ENCODE measurements around the gene ZNF761. TPM values are rescaled to one million over a fixed set of nuclear protein-coding genes. Genes with fewer than 3 reads are reported as not detected.
"Not testable (repeated sequence)": the region's sequence is repeated elsewhere in the genome, so short reads cannot be mapped to it uniquely, and the experiment has no call there.

The ZNF761 gene
- total RNA-seq, 2 donors from 2014 or later, result 5.7 to 7.8 TPM

DNA sequence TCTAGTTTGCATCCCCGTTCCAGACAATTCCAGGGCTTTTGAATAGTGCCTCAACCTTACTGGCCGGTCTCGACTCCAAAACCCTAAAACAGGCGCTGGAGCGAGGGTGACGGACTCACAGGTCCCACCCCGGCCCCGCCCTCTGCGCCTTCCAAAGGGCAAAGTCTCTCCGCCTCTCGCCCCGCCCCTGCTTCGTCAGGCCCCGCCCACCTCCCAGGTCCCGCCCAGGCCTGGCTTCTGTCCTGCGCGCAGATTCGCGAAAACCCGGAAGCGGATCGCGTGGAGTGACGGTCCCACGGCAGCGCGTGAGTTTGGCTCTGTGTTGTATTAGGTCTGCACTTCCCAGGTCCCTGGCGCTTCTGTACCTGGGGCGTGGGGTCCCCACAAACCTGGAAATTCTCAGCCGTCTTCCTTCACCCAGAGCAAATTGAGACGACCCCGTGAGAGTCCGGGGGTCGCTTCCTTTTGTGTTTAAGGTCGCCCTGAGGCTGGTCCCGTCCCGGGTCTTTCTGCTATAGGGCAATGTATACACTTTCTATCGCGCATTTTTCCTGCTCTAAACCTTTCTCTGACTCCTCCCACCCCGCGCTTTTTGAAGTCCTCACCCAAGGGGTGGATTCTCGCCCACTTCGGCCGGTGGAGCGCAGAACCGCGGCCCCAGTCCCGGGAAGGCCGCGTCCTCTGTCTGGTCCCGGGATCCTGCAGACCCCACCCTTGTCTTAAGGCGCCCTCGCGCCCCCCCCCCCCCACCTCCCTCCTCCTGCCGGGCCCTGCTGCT lies 35.9 kb downstream of the ZNF761 start, which contains the start of gene ZNF813:
Gene ZNF813 (plus strand): TSS at position 249 of the 778 bp plus-strand sequence. CDS start 16,090 bp downstream, outside the sequence.
- DNase-seq (peak; percentile 87 to 94 (median 92)), ATAC-seq (peak; percentile 98)
- H3K4me1 Mint-ChIP-seq, result peaks cover 8% of the 10 kb centered on the region
- no peaks in the 10 kb centered on the region for H3K9me3 ChIP-seq (ENCODE audit: control insufficient read depth, low read length, poor library complexity, severe bottlenecking)
- no peaks in the 10 kb centered on the region for H3K36me3 Mint-ChIP-seq (ENCODE audit: low read depth)
- H3K4me3 Mint-ChIP-seq, result peak within 1 kb of the TSS; percentile 88
- H3K27me3 Mint-ChIP-seq, result no peaks in the 10 kb centered on the region
- peak within 1 kb of the TSS; percentile 54 for H3K27ac Mint-ChIP-seq

DNA sequence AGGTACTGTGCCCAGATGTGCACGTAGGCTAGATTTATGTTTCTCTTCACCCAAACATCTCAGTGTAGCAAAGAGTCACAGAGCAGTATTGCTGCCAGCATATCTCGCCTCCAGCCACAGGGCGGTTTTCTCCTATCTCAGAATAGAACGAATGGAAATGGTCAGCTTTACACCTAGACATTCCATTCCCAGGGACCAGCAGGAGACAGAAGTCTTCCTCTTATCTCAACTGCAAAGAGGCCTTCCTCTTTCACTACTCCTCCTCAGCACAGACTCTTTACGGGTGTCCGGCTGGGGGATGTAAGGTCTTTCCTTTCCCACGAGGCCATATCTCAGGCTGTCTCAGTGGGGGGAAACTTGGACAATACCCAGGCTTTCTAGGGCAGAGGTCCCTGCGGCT lies 36.8 kb downstream of the ZNF761 start:
- not testable (repeated sequence) for ATAC-seq; H3K27ac Mint-ChIP-seq; H3K36me3 Mint-ChIP-seq (ENCODE audit: low read depth); H3K4me1 Mint-ChIP-seq; DNase-seq; H3K27me3 Mint-ChIP-seq; H3K9me3 ChIP-seq (ENCODE audit: control insufficient read depth, low read length, poor library complexity, severe bottlenecking)
- peak overlapping the region; percentile 88 for H3K4me3 Mint-ChIP-seq

- no peak overlapping the region for H3K27ac Mint-ChIP-seq
- no peak for ATAC-seq
- H3K9me3 ChIP-seq (ENCODE audit: control insufficient read depth, low read length, poor library complexity, severe bottlenecking), result peaks cover 18% of the 10 kb centered on the region
- H3K4me3 Mint-ChIP-seq, result no peak overlapping the region
- no peaks in the 10 kb centered on the region for H3K27me3 Mint-ChIP-seq
- peaks cover 5% of the 10 kb centered on the region for H3K4me1 Mint-ChIP-seq
- DNase-seq, result no peak
- no peaks in the 10 kb centered on the region for H3K36me3 Mint-ChIP-seq (ENCODE audit: low read depth)
Observed at GRCh38 chr19:53471916-53472315, 40.1 kb downstream of the ZNF761 start.

- H3K4me1 Mint-ChIP-seq; H3K36me3 Mint-ChIP-seq (ENCODE audit: low read depth); H3K27me3 Mint-ChIP-seq; H3K27ac Mint-ChIP-seq; H3K4me3 Mint-ChIP-seq; DNase-seq; ATAC-seq: not testable (repeated sequence)
- H3K9me3 ChIP-seq (ENCODE audit: control insufficient read depth, low read length, poor library complexity, severe bottlenecking), result peaks cover 22% of the 10 kb centered on the region
Observed at GRCh38 chr19:53474832-53475231, 43.0 kb downstream of the ZNF761 start.

DNA sequence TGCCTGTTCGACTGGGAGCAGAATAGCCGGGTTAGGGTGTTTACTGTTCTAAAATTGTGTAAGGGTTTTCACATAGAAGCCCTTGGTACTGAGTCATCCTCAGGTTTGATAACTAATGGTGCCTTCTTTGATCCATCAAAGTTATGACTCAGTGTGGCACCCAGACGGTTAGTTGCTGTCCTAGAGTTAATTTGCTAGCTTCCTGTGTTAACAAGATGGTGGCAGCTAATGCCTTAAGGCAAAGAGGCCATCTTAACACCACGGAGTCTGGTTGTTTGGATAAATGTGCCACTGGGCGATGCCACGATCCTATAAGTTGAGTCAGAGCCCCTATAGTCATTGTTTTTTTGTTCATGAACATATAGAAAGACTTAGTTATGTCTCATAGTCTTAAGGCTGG lies 43.7 kb downstream of the ZNF761 start:
- H3K27me3 Mint-ChIP-seq, ATAC-seq: not testable (repeated sequence)

GRCh38 chr19:53483751-53484150 lies 52.0 kb downstream of the ZNF761 start:
- DNase-seq, H3K4me3 Mint-ChIP-seq, ATAC-seq, H3K27ac Mint-ChIP-seq, H3K4me1 Mint-ChIP-seq, H3K27me3 Mint-ChIP-seq: not testable (repeated sequence)
- peaks cover 41% of the 10 kb centered on the region for H3K9me3 ChIP-seq (ENCODE audit: control insufficient read depth, low read length, poor library complexity, severe bottlenecking)
- H3K36me3 Mint-ChIP-seq (ENCODE audit: low read depth), result peaks cover 17% of the 10 kb centered on the region

More for the DNA sequence above, 43.7 kb downstream of the ZNF761 start:
- DNase-seq; H3K27ac Mint-ChIP-seq; H3K4me1 Mint-ChIP-seq; H3K4me3 Mint-ChIP-seq; H3K36me3 Mint-ChIP-seq (ENCODE audit: low read depth): not testable (repeated sequence)
- peaks cover 22% of the 10 kb centered on the region for H3K9me3 ChIP-seq (ENCODE audit: control insufficient read depth, low read length, poor library complexity, severe bottlenecking)

DNA sequence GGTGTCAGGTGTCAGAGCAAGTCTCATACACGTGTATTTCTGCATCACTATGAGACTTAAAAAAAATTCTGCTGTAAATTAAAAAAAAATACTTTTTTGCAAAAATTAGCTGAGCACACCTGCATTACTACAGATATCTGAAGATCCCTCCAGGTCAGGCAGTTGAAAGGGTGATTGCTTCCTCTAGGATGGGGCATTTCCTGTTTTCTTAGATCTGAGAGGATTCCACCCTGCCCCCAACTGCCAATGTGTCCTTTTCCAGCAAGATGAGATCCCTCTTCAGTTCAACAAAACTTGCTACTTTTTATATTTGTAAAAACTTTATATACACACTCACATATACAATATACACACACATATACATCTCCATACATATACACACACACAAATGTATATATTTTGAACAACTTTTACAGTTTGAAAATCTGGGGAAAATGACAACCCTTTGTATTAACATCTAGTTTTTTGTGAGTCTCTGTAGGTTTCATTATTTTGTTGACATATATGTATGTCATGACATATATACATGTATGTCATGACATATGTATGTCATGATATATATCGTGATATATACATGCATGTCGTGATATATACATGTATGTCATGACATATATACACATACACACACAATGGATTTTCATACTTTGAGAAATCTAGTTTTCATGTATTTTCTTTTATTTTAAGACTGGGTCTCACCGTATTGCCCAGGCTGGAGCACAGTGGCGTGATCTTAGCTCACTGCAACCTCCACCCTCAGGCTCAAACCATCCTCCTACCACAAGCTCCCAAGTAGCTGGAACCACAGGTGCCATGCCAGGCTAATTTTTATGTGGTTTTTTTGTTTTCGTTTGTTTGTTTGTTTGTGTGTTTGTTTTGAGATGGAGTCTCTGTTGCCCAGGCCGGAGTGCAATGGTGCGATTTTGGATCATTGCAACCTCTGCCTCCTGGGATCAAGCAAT lies 53.5 kb downstream of the ZNF761 start:
- H3K9me3 ChIP-seq (ENCODE audit: control insufficient read depth, low read length, poor library complexity, severe bottlenecking), result peaks cover 45% of the 10 kb centered on the region
- no peaks in the 10 kb centered on the region for H3K27me3 Mint-ChIP-seq
- no peaks in the 10 kb centered on the region for H3K4me1 Mint-ChIP-seq
- no peak overlapping the region for H3K27ac Mint-ChIP-seq
- ATAC-seq (no peak), DNase-seq (no peak)
- no peak overlapping the region for H3K4me3 Mint-ChIP-seq
- H3K36me3 Mint-ChIP-seq (ENCODE audit: low read depth), result peaks cover 21% of the 10 kb centered on the region

GRCh38 chr19:53492153-53492552 lies 60.4 kb downstream of the ZNF761 start:
- no peak for DNase-seq
- Mint-ChIP-seq H3K4me1 (no peaks in the 10 kb centered on the region), H3K27me3 (no peaks in the 10 kb centered on the region), H3K27ac (no peak overlapping the region), H3K4me3 (no peak overlapping the region), H3K36me3 (ENCODE audit: low read depth) (peaks cover 18% of the 10 kb centered on the region)
- peaks cover 45% of the 10 kb centered on the region for H3K9me3 ChIP-seq (ENCODE audit: control insufficient read depth, low read length, poor library complexity, severe bottlenecking)
- ATAC-seq, result no peak

- not testable (repeated sequence) for H3K27ac Mint-ChIP-seq; ATAC-seq; H3K36me3 Mint-ChIP-seq (ENCODE audit: low read depth); H3K4me3 Mint-ChIP-seq; H3K4me1 Mint-ChIP-seq; DNase-seq; H3K27me3 Mint-ChIP-seq
- H3K9me3 ChIP-seq (ENCODE audit: control insufficient read depth, low read length, poor library complexity, severe bottlenecking), result peaks cover 14% of the 10 kb centered on the region
Observed at GRCh38 chr19:53497311-53498023, 65.7 kb downstream of the ZNF761 start.

DNA sequence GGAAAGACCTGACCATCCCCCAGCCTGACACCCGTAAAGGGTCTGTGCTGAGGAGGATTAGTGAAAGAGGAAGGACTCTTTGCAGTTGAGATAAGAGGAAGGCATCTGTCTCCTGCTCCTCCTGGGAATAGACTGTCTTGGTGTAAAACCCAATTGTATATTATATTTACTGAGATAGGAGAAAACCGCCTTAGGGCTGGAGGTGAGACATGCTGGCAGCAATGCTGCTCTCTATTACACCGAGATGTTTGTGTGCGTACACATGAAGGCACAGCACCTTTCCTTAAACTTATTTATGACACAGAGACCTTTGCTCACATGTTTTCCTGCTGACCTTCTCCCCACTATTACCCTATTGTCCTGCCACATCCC lies 66.2 kb downstream of the ZNF761 start:
- ATAC-seq; H3K27me3 Mint-ChIP-seq; DNase-seq; H3K9me3 ChIP-seq (ENCODE audit: control insufficient read depth, low read length, poor library complexity, severe bottlenecking); H3K4me1 Mint-ChIP-seq; H3K27ac Mint-ChIP-seq; H3K36me3 Mint-ChIP-seq (ENCODE audit: low read depth); H3K4me3 Mint-ChIP-seq: not testable (repeated sequence)

GRCh38 chr19:53503151-53503550 lies 71.4 kb downstream of the ZNF761 start:
- H3K36me3 Mint-ChIP-seq (ENCODE audit: low read depth); DNase-seq; ATAC-seq; H3K4me3 Mint-ChIP-seq; H3K4me1 Mint-ChIP-seq; H3K27ac Mint-ChIP-seq; H3K9me3 ChIP-seq (ENCODE audit: control insufficient read depth, low read length, poor library complexity, severe bottlenecking); H3K27me3 Mint-ChIP-seq: not testable (repeated sequence)

DNA sequence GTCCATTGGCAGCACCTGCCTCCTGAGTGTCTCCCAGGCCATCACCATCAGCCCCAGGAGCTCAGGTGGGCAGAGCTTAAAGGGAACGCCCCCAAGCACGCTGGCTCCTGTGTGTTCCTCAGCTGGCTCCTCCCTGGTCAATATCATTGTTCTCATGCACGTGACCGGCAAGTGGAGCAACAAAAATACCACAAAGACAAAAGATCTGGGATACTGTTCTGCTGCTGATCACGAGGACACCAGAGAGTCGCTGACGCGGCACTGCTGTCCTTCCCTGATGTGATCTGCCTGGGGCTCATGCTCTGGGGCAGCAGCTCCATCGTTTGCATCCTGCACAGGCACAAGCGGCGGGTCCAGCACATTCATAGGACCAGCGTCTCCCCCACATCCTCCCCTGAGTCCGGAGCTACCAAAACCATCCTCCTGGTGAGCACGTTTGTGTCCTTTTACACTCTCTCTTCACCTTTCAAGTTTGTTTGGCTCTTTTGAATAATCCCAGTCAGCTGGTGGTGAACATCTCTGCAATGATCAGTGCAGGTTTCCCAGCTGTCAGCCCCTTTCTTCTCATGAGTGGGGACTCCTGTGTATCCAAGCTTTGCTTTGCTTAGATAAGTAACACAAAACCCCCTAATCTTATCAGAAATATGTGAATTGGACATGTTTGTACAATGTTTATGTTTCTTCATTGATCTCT lies 72.0 kb downstream of the ZNF761 start:
- not testable (repeated sequence) for H3K4me1 Mint-ChIP-seq; H3K9me3 ChIP-seq (ENCODE audit: control insufficient read depth, low read length, poor library complexity, severe bottlenecking); H3K36me3 Mint-ChIP-seq (ENCODE audit: low read depth); ATAC-seq; DNase-seq; H3K27ac Mint-ChIP-seq; H3K4me3 Mint-ChIP-seq
- H3K27me3 Mint-ChIP-seq, result peaks cover 12% of the 10 kb centered on the region
